Right hindlimb (tissue), 1 donor: ENCODE data around the gene SSU72.
"Not testable (repeated sequence)": the region's sequence is repeated elsewhere in the genome, so short reads cannot be mapped to it uniquely, and the experiment has no call there.

Experiments used
- DNase-seq: peaks from one replicate; pipeline ENCODE4 v3.0.0-alpha.2; 2018

Gene SSU72

GRCh38 chr1:1609822-1610485 lies 35.3 kb upstream of the SSU72 start:
- no peak for DNase-seq

- no peak for DNase-seq
Measured at GRCh38 chr1:1606232-1606631, 31.6 kb upstream of the SSU72 start.

GRCh38 chr1:1605724-1606123 lies 31.1 kb upstream of the SSU72 start:
- DNase-seq = no peak

GRCh38 chr1:1605034-1605591 lies 30.4 kb upstream of the SSU72 start:
- no peak for DNase-seq

- DNase-seq = no peak
Measured at GRCh38 chr1:1604374-1605033, 29.8 kb upstream of the SSU72 start.

GRCh38 chr1:1603671-1604373 lies 29.2 kb upstream of the SSU72 start:
- no peak for DNase-seq

GRCh38 chr1:1602968-1603506 lies 28.4 kb upstream of the SSU72 start:
- DNase-seq = no peak

GRCh38 chr1:1602304-1602967 lies 27.8 kb upstream of the SSU72 start:
- no peak for DNase-seq

- DNase-seq = no peak
Measured at GRCh38 chr1:1601564-1602303, 27.1 kb upstream of the SSU72 start.

GRCh38 chr1:1600861-1601563 lies 26.3 kb upstream of the SSU72 start:
- no peak for DNase-seq

GRCh38 chr1:1599935-1600860 lies 25.5 kb upstream of the SSU72 start, which contains the start of gene FNDC10:
TSS of gene FNDC10 (minus strand) at chr1:1600135. CDS start at chr1:1600015, 120 bp downstream.
- DNase-seq = no peak

GRCh38 chr1:1599030-1599934 lies 24.6 kb upstream of the SSU72 start:
- peak; percentile 39 for DNase-seq

GRCh38 chr1:1598720-1599029 lies 24.0 kb upstream of the SSU72 start:
- DNase-seq = no peak

- DNase-seq = no peak
Measured at GRCh38 chr1:1598051-1598719, 23.5 kb upstream of the SSU72 start.

GRCh38 chr1:1597275-1597930 lies 22.7 kb upstream of the SSU72 start:
- DNase-seq = no peak

- DNase-seq = no peak
Measured at GRCh38 chr1:1596493-1597274, 22.0 kb upstream of the SSU72 start.

GRCh38 chr1:1595341-1595740 lies 20.7 kb upstream of the SSU72 start:
- DNase-seq = not testable (repeated sequence)
